DOHH2 (cell line): Measurements from ENCODE around the gene KIAA1671.

Source experiments
- H3F3A ChIP-seq: fragments of 200-600 bp; sonication (generic), shearing (Covaris generic); 2 replicates; pipeline ENCODE4 v1.6.0; 2016; ENCODE audit warnings: antibody characterized with exemption, mild to moderate bottlenecking; ENCODE audit not compliant: control insufficient read depth, insufficient read depth
- H3K27ac ChIP-seq: fragments of 200-600 bp; sonication (generic); 2 replicates; pipeline ENCODE4 v1.5.1; 2014; ENCODE audit warnings: low read depth, mild to moderate bottlenecking, low read length, moderate library complexity
- H3K27me3 ChIP-seq: fragments of 200-600 bp; sonication (generic); 2 replicates; pipeline ENCODE4 v1.6.1; 2014; ENCODE audit warnings: mild to moderate bottlenecking, low read length, mixed read lengths; ENCODE audit not compliant: control insufficient read depth
- H3K36me3 ChIP-seq: fragments of 200-600 bp; sonication (generic); 2 replicates; pipeline ENCODE4 v1.6.1; 2014; ENCODE audit warnings: mild to moderate bottlenecking, low read length, moderate library complexity, mixed read lengths; ENCODE audit not compliant: control insufficient read depth
- H3K4me1 ChIP-seq: fragments of 200-600 bp; sonication (generic); 2 replicates; pipeline ENCODE4 v1.6.1; 2014; ENCODE audit warnings: mild to moderate bottlenecking, low read length, mixed read lengths; ENCODE audit not compliant: control insufficient read depth
- H3K4me2 ChIP-seq: fragments of 200-600 bp; sonication (generic); 2 replicates; pipeline ENCODE4 v1.6.0; 2014; ENCODE audit warnings: mild to moderate bottlenecking, low read length, moderate library complexity
- H3K4me3 ChIP-seq: fragments of 200-600 bp; sonication (generic); 2 replicates; pipeline ENCODE4 v1.5.1; 2014; ENCODE audit warnings: mild to moderate bottlenecking, low read length, mixed read lengths
- H3K79me2 ChIP-seq: fragments of 200-600 bp; sonication (generic); 2 replicates; pipeline ENCODE4 v1.6.1; 2014; ENCODE audit warnings: mild to moderate bottlenecking, low read length, mixed read lengths; ENCODE audit not compliant: control insufficient read depth
- H3K9me2 ChIP-seq: fragments of 200-600 bp; sonication (generic); replicated peaks from 2 replicates; pipeline ENCODE4 v1.6.1; 2014; ENCODE audit warnings: mild to moderate bottlenecking, low read length, mixed read lengths; ENCODE audit not compliant: control insufficient read depth
- H3K9me3 ChIP-seq: fragments of 200-600 bp; sonication (generic); 2 replicates; pipeline ENCODE4 v1.6.1; 2014; ENCODE audit warnings: antibody characterized with exemption, low read length, mixed read lengths; ENCODE audit not compliant: control insufficient read depth, insufficient read depth
- H4K20me1 ChIP-seq: fragments of 200-600 bp; sonication (generic); 2 replicates; pipeline ENCODE4 v1.6.0; 2014; ENCODE audit warnings: low read depth, mild to moderate bottlenecking, antibody characterized with exemption, low read length, moderate library complexity; ENCODE audit not compliant: control insufficient read depth, insufficient read depth
- EZH2phosphoT487 ChIP-seq: fragments of 200-600 bp; sonication (generic); IDR thresholded peaks from 2 replicates; pipeline ENCODE4 v1.6.1; 2017; ENCODE audit warnings: borderline replicate concordance, mild to moderate bottlenecking, antibody characterized with exemption, low read length, moderate library complexity, mixed read lengths
- TF ChIP-seq, protein P1 (sequence below): fragments of 200-600 bp; sonication (generic); IDR thresholded peaks from one replicate; pipeline ENCODE4 v1.5.1; 2014; ENCODE audit warnings: antibody characterized with exemption, mild to moderate bottlenecking, low read depth, low read length; ENCODE audit not compliant: poor library complexity, severe bottlenecking

KIAA1671 gene

DNA sequence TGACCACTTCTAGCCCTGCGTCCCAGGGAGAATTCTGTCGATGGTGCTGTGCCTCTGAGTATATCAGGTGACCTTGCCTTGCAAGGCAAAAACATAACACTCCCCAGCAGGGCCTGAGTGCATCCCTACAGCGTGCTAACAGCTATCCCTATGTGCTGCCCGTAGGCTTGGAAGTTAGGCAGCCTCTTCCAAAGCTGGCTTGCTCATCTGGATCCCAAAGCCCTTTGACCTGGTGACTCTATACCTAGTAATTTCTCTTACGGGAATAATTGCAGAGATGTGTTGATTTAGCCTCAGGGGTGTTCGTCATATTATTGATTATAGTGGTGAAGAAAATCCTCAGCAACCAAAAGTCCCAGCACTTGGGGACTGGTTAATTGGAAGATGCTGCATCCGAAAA lies 214.6 kb downstream of the KIAA1671 start:
- no peaks in the 10 kb centered on the region for H3K79me2 ChIP-seq
- H3K9me2 ChIP-seq = no peaks in the 10 kb centered on the region
- no peak overlapping the region for H3K4me3 ChIP-seq
- H3K36me3 ChIP-seq = no peaks in the 10 kb centered on the region
- H3F3A ChIP-seq = no peaks in the 10 kb centered on the region
- H3K4me1 ChIP-seq = no peaks in the 10 kb centered on the region
- TF ChIP-seq, protein P1, sequence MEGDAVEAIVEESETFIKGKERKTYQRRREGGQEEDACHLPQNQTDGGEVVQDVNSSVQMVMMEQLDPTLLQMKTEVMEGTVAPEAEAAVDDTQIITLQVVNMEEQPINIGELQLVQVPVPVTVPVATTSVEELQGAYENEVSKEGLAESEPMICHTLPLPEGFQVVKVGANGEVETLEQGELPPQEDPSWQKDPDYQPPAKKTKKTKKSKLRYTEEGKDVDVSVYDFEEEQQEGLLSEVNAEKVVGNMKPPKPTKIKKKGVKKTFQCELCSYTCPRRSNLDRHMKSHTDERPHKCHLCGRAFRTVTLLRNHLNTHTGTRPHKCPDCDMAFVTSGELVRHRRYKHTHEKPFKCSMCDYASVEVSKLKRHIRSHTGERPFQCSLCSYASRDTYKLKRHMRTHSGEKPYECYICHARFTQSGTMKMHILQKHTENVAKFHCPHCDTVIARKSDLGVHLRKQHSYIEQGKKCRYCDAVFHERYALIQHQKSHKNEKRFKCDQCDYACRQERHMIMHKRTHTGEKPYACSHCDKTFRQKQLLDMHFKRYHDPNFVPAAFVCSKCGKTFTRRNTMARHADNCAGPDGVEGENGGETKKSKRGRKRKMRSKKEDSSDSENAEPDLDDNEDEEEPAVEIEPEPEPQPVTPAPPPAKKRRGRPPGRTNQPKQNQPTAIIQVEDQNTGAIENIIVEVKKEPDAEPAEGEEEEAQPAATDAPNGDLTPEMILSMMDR = no peak
- TF ChIP-seq EZH2phosphoT487 = no peak
- no peaks in the 10 kb centered on the region for H3K27me3 ChIP-seq
- no peak overlapping the region for H3K27ac ChIP-seq
- H4K20me1 ChIP-seq = no peaks in the 10 kb centered on the region
- H3K4me2 ChIP-seq = no peak overlapping the region
- H3K9me3 ChIP-seq = no peaks in the 10 kb centered on the region

DNA sequence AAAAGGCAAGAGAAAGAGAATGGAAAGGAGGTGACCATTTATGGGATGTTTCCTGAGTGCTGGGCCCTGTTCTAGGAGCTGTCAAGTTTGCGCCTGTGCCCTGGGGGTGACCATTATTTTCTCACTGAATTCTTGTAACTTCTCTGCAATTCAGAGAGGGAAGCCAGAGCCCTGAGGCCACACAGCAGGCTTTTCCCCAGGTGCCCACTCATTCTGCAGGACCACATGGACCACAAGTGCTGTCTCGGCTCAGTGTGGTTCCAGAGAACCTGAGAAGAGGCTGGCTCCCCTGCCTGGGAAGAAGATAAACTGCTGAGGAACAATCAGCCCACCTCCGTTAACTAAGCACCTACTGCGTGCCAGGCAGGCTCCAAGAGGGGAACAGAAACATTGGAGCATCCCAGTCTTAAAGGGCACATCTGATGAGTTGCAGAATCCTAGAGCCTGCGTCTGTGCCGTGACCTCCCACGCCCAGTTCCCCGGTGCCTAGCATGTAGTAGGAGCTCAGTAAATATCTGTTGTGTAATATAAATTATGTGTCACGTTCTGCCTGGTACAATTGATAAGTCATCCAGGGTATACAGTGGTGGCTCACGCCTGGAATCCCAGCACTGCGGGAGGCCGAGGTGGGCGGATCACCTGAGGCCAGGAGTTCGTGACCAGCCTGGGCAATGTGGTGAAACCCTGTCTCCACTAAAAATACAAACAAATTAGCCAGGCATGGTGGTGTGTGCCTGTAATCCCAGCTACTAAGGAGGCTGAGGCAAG lies 215.5 kb downstream of the KIAA1671 start:
- Histone ChIP-seq H3K9me2 (no peaks in the 10 kb centered on the region), H3K36me3 (no peaks in the 10 kb centered on the region), H4K20me1 (no peaks in the 10 kb centered on the region), H3K27ac (no peak overlapping the region), H3K4me3 (no peak overlapping the region), H3K4me2 (no peak overlapping the region), H3K9me3 (no peaks in the 10 kb centered on the region), H3K4me1 (no peaks in the 10 kb centered on the region), H3F3A (no peaks in the 10 kb centered on the region), H3K27me3 (no peaks in the 10 kb centered on the region), H3K79me2 (no peaks in the 10 kb centered on the region)
- TF ChIP-seq EZH2phosphoT487 = no peak
- TF ChIP-seq, protein P1 = no peak

DNA sequence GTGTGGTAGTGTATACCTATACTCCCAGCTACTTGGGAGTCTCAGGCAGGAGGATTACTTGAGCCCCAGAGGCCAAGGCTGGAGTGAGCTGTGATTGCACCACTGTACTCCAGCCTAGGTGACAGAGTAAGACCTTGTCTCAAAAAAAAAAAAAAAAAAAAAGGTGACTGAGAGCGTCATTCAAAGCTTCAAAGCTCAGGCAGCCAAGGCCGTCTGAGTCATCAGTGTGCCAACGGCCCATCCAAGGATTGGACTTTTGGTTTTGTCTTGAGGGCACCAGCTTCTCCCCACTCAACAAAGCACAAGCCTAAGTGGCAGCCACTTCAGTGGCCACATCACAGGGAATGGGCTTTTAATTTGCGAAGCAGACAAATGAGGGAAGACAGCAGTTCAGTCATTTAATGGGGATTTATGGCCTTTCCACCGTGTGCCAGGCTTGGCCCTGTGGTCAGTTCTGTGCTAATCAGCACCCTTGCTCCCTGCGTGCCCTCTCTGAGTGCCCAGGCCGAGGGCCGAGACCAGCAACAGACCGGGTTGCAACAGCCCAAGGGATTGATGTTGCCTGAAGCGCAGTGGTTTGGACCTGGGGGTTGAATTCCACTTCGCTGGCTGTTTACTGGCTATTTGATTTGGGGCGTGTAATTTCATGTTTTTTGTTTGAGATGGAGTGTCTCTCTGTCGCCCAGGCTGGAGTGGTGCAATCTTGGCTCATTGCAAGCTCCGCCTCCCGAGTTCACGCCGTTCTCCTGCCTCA lies 216.9 kb downstream of the KIAA1671 start:
- no peaks in the 10 kb centered on the region for H3K27me3 ChIP-seq
- no peak for TF ChIP-seq EZH2phosphoT487
- TF ChIP-seq, protein P1 = no peak

More for the DNA sequence above, 216.9 kb downstream of the KIAA1671 start:
- no peaks in the 10 kb centered on the region for H3K4me1 ChIP-seq
- no peak overlapping the region for H3K4me3 ChIP-seq
- no peaks in the 10 kb centered on the region for H3K79me2 ChIP-seq
- no peak overlapping the region for H3K4me2 ChIP-seq
- no peaks in the 10 kb centered on the region for H4K20me1 ChIP-seq
- H3K27ac ChIP-seq = no peak overlapping the region
- no peaks in the 10 kb centered on the region for H3F3A ChIP-seq
- no peaks in the 10 kb centered on the region for H3K9me3 ChIP-seq
- H3K36me3 ChIP-seq = no peaks in the 10 kb centered on the region
- H3K9me2 ChIP-seq = no peaks in the 10 kb centered on the region
